D721Med (cell line): ENCODE measurements around the gene UBXN7.
"Not testable (repeated sequence)": the region's sequence is repeated elsewhere in the genome, so short reads cannot be mapped to it uniquely, and the experiment has no call there.

Source experiments
- DNase-seq: peaks from one replicate; pipeline ENCODE4 v3.0.0; 2011; ENCODE audit warnings: low spot score; ENCODE audit not compliant: insufficient read length
- FAIRE-seq: peaks from 2 replicates; lab custom pipeline; 2011; peaks lifted over from hg19 to GRCh38; lab: Jason Lieb, UNC
- CTCF ChIP-seq: IDR thresholded peaks from 2 replicates; pipeline ENCODE4 v1.5.1; 2012; ENCODE audit warnings: mild to moderate bottlenecking, control low read depth; ENCODE audit not compliant: insufficient read depth; ENCODE audit errors: missing control alignments

Gene UBXN7

GRCh38 chr3:196397941-196398340 lies 34.3 kb downstream of the UBXN7 start:
- TF ChIP-seq CTCF: no peak
- no peak for FAIRE-seq
- DNase-seq: no peak

DNA sequence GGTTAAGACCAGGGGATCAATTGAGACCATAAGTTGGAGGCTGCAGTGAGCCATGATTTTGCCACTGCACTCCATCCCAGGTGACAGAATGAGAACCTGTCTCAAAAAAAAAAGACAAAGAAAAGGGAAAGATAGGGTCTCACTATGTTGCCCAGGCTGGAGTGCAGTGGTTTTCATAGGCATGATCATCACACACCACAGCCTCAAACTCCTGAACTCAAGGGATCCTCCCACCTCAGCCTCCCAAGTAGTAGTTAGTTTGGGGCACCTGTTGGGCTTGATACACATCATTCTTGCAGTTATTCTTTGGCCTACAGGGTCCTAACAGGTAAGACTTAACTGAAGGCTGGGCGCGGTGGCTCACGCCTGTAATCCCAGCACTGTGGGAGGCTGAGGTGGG lies 42.1 kb downstream of the UBXN7 start:
- TF ChIP-seq CTCF: no peak
- no peak for FAIRE-seq
- DNase-seq: no peak

GRCh38 chr3:196388956-196389355 lies 43.3 kb downstream of the UBXN7 start:
- FAIRE-seq: no peak
- no peak for TF ChIP-seq CTCF
- DNase-seq: no peak

DNA sequence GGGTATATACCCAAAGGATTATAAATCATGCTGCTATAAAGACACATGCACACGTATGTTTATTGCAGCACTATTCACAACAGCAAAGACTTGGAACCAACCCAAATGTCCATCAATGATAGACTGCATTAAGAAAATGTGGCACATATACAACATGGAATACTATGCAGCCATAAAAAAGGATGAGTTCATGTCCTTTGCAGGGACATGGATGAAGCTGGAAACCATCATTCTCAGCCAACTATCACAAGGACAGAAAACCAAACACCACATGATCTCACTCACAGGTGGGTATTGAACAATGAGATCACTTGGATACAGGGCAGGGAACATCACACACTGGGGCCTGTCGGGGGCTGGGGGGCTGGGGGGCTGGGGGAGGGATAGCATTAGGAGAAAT lies 44.3 kb downstream of the UBXN7 start:
- not testable (repeated sequence) for DNase-seq, FAIRE-seq

- DNase-seq, FAIRE-seq: not testable (repeated sequence)
These were observed 45.4 kb downstream of the UBXN7 start for GRCh38 chr3:196386797-196387196.

DNA sequence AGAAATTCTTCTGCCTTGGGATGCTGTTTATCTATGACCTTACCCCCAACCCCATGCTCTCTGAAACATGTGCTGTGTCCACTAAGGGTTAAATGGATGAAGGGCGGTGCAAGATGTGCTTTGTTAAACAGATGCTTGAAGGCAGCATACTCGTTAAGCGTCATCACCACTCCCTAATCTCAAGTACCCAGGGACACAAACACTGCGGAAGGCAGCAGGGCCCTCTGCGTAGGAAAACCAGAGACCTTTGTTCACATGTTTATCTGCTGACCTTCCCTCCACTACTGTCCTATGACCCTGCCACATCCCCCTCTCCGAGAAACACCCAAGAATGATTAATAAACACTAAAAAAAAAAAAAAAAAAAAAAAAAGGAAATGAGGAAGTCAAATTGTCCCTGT lies 46.2 kb downstream of the UBXN7 start:
- FAIRE-seq, DNase-seq: not testable (repeated sequence)

GRCh38 chr3:196385446-196385845 lies 46.8 kb downstream of the UBXN7 start:
- FAIRE-seq, DNase-seq: not testable (repeated sequence)

DNA sequence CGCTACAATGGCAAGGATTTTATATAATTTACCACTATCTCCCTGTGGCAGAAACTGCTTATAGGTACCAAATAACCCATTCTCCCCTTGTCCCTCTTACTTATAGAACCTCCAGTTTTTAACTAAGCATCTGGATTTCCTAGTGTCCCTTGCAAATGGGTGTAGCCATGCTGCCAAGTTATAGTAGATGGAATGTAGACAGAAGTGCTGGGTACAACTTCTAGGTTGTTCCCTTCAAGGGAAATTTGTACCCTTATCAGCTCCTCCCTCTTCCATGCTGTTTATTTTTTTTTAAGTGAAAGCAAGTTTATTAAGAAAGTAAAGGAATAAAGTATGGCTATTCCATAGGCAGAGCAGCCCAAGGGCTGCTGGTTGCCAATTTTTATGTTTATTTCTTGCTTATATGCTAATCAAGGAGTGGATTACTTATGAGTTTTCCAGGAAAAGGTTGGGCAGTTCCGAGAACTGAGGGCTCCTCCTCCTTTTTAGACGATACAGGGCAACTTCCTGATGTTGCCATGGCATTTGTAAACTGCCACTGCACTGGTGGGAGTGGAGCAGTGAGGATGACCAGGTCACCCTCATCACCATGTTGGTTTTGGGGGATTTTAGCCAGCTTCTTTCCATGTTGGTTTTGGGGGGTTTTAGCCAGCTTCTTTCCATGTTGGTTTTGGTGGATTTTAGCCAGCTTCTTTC lies 53.9 kb downstream of the UBXN7 start:
- FAIRE-seq: no peak
- TF ChIP-seq CTCF: no peak
- DNase-seq: no peak

GRCh38 chr3:196377321-196377720 lies 54.9 kb downstream of the UBXN7 start:
- no peak for FAIRE-seq
- TF ChIP-seq CTCF: no peak
- no peak for DNase-seq
